Activated CD8-positive, alpha-beta memory T cell treated with anti-CD3 and anti-CD28 coated beads, Interleukin-2, amount 50 U/mL, for 1 hour (primary cell): ENCODE results near the gene OR52E4.

Source experiments
- DNase-seq: peaks from one replicate; pipeline ENCODE4 v3.0.0-alpha.2; 2020; ENCODE audit errors: extremely low read depth

The OR52E4 gene

DNA sequence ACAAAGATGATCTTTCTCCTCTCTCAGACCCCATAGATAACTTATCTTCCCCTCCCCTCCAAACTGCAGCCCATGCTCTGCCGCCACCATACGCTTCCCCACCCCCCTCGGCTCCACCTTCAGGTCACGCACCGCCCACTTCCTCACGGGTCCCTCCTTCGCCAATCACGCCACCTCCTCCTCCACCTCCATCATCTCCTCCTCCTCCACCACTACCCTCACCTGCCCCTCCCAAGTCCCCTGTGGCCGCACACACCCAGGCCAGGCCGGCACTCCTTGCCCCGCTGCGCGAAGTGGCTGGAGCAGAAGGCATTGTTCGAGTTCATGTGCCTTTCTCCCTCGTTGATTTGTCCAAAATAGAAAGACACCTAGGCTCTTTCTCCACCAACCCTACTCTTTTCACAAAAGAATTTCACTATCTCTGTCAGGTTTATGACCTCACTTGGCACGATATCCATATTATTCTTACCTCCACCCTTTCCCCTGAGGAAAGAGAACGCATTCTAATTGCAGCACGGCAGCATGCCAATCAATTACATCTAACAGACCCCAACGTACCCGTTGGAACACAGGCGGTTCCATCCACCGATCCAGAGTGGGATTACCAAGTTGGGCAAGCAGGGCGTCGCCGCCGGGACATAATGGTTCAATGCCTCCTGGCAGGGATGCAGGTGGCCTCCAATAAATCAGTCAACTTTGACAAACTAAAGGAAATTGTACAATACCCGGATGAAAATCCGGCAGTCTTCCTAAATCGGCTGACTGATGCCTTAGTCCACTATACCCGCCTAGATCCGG, 49.3 kb downstream of the OR52E4 start:
- DNase-seq: no peak

DNA sequence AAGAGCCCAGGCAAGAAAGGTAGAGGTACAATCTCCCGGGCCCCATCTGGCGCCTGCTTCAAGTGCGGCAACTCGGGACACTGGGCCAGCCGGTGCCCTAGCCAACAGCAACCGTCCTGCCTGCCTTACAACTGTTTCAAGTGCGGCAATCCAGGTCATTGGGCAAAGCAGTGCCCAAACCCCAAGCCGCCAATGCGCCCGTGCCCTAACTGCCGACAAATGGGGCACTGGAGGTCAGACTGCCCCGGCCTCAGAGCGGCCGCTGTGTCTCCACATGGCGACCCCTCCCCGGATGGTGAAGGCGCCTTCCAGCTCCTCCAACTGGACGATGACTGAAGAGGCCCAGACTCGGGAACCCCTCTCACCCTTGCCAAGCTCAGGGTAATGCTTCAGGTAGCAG, 50.2 kb downstream of the OR52E4 start:
- DNase-seq: no peak

DNA sequence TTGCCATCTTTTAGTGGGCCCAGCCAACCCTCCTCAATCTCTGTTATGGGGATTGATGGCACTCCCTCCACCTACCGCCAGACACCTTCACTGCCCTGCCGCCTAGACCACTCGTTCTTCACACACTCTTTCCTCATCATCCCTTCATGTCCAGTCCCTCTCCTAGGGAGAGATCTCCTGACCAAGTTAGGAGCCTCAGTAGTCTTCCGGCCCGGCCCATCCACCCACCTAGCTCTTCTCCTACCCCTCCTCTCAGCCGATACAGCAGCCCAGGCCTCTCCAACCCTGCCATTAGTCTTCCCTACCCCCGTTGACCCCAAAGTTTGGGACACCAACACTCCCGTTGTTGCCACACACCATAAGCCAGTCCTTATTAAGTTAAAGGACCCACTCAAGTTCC, 50.6 kb downstream of the OR52E4 start:
- DNase-seq: no peak

DNA sequence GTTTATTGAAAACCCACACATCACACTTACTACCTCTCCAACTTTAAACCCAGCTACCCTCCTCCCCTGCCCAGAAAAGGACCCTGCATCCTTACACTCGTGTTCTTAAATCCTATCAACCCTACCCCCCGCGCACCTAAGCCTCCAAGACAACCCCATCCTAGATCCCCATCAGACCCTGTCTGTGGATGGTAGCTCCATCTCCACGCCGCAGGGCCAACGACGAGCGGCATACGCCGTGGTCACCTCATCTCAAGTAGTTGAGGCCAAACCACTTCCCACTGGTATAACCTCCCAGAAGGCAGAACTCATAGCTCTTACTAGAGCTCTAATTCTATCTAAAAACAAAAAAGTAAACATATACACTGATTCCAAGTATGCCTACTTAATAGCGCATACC, 52.2 kb downstream of the OR52E4 start:
- DNase-seq: no peak

DNA sequence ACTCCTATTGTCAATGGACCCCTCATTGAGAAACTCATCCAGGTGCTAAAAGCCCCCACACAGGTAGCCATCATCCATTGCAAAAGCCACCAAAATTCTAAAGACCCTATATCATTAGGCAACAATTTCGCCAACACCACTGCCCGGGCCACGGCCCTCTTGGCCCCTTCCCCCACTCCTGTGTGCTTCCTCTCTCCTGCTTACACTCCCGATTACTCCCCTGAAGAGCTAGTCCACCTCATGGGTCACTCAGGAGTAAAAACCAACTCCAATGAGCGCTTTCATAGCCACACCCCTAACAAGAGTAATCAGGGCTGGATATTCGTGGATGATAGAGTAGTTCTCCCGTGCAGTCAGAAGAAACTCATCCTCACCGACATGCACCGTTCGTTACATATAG, 52.7 kb downstream of the OR52E4 start:
- DNase-seq: no peak
